ENCODE data around the gene WNT8A. TPM values are rescaled to one million over a fixed set of nuclear protein-coding genes. Genes with fewer than 3 reads are reported as not detected.
"Not testable (repeated sequence)": the region's sequence is repeated elsewhere in the genome, so short reads cannot be mapped to it uniquely, and the experiment has no call there.

The WNT8A gene
- total and polyA plus RNA-seq, 9 donors, result 0.08 to 0.36 TPM; not detected in 7

DNA sequence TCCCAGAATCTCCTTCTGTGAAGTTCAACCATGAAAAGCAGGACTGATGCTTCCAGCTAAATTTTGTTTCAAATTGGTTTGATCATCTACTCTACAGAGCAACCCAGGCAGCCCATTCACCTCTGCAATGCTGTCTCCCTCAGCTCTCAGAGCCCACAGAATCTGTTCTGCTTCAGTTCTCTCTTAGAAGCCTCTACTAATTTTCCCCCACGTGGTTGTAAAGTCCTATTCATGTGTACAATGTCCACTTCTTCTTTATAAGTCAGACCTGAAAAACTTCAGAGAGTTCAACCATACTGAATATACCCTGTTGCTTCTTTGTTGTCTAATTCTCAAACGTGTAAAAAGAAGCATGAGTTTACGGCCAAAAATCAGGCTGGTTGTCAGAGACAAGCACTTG lies 29.6 kb upstream of the WNT8A start:
- no peak for DNase-seq
- no peaks in the 10 kb centered on the region for H3K9me3 ChIP-seq (replicated peaks; ENCODE audit: control insufficient read depth, low read depth, low read length)
- peaks cover 2% of the 10 kb centered on the region for H3K27me3 ChIP-seq (ENCODE audit: control insufficient read depth, insufficient read depth, low read length)
- H3K27ac ChIP-seq (ENCODE audit: low read length), result no peak overlapping the region
- no peak overlapping the region for H3K4me3 ChIP-seq (ENCODE audit: low read length)
- no peaks in the 10 kb centered on the region for H3K36me3 ChIP-seq (ENCODE audit: control insufficient read depth, insufficient read depth, low read length)
- H3K4me1 ChIP-seq (ENCODE audit: control insufficient read depth, insufficient read depth, low read length), result no peaks in the 10 kb centered on the region
- no CpG with 5 or more reads among the region's 3 CpGs for WGBS (ENCODE audit: insufficient coverage)

DNA sequence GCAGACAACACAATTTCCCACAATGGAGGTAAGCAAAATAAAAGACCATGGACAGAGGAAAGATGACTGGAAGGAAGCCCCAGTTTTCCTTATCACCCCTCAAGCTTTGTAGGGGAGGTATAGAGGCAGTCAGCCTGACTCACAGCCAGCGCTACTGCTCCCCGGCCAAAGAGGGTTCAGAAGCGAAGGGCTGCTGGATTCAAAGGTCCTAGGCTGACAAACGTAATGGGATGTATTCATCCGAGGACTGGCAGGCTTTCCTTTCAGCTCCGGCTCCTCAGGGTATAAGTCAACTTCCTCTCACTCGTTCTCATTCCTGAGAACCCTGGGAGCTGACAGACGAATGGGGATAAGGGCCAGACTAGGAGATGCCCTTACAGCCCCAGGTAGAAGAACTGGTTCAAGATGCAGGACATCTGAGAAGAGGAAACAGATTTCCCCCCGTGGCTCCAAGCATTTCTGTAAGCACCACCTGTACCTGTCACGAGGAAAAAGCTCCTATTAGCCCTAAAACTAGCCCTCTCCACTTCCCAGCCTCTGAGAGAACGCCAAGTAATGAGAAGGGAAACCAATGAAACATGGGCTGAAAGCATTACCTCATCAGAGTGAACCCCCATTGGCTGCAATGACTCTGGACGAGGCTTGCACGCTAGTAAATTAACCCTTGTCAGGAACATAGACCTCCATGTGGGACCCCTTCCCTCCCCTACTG lies 28.8 kb upstream of the WNT8A start:
- H3K4me1 ChIP-seq (ENCODE audit: control insufficient read depth, insufficient read depth, low read length), result no peaks in the 10 kb centered on the region
- H3K4me3 ChIP-seq (ENCODE audit: low read length), result no peak overlapping the region
- H3K9me3 ChIP-seq (replicated peaks; ENCODE audit: control insufficient read depth, low read depth, low read length), result no peaks in the 10 kb centered on the region
- H3K36me3 ChIP-seq (ENCODE audit: control insufficient read depth, insufficient read depth, low read length), result no peaks in the 10 kb centered on the region
- H3K27me3 ChIP-seq (ENCODE audit: control insufficient read depth, insufficient read depth, low read length), result peaks cover 2% of the 10 kb centered on the region
- no peak for DNase-seq
- WGBS (ENCODE audit: insufficient coverage), result 48% methylated on average over 5 of the region's 13 CpGs
- no peak overlapping the region for H3K27ac ChIP-seq (ENCODE audit: low read length)

DNA sequence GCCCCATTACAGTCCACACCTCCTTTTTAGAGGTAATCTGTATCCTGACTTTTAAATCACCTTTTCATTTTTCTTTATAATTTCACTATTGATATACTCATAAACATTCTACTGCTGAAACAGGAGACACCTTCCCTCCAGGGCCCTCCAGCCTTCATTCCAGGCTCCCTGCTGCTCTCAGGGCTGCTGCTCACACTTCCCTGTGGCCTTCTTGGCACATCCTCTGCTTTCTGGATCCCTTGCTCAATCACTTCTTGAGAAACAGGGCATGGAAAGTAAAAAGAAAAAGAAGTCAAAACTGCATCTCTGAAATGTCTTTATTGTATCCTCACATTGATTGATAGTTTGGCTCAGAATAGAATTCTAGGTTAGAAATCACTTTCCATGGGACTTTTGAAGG lies 19.3 kb upstream of the WNT8A start:
- Histone ChIP-seq H3K4me1 (ENCODE audit: control insufficient read depth, insufficient read depth, low read length) (no peaks in the 10 kb centered on the region), H3K27me3 (ENCODE audit: control insufficient read depth, insufficient read depth, low read length) (no peaks in the 10 kb centered on the region), H3K9me3 (replicated peaks; ENCODE audit: control insufficient read depth, low read depth, low read length) (no peaks in the 10 kb centered on the region), H3K27ac (ENCODE audit: low read length) (no peak overlapping the region), H3K36me3 (ENCODE audit: control insufficient read depth, insufficient read depth, low read length) (no peaks in the 10 kb centered on the region), H3K4me3 (ENCODE audit: low read length) (no peak overlapping the region)
- DNase-seq, result no peak

DNA sequence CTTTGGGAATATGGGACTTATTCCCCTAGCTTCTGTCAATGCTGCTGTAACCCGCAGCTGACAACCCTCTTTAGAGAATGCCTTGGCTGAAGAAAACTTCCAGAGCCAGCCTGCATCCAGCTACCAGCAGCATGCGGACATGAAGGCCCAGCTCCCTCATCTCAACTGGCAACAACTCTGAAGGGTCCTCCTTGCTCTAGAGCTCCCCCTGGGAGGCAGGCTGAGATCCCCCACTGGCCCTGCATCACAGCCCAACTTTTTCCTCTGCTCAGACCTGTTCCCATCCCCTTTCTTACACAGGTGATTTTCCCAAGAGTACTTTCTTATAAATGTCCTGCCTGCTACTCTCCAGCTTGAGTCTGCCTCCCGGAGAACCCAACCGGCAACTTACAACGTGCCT lies 18.7 kb upstream of the WNT8A start:
- 44% methylated on average over 1 of the region's 5 CpGs for WGBS (ENCODE audit: insufficient coverage)

DNA sequence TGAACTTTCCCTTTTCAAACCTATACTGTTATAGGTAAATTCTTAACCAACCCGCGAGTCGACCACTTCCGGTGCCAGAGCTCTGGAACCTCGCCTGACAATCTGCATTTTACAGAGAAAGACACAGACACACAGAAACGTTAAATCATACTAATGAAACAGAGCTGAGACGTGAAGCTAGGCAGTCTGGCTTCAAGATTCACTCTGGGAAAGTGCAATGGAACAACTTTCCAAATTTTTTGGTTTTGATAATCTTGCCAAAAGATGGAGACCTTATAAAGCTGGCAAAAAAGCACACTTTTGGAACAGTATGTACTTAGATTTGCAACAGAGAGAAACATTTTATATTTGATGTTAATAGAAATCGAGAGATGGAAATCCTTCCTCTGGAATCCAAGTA lies 15.9 kb upstream of the WNT8A start:
- no peaks in the 10 kb centered on the region for H3K4me1 ChIP-seq (ENCODE audit: control insufficient read depth, insufficient read depth, low read length)
- no peak for DNase-seq
- no peak overlapping the region for H3K4me3 ChIP-seq (ENCODE audit: low read length)
- no peak overlapping the region for H3K27ac ChIP-seq (ENCODE audit: low read length)
- no peaks in the 10 kb centered on the region for H3K9me3 ChIP-seq (replicated peaks; ENCODE audit: control insufficient read depth, low read depth, low read length)
- no peaks in the 10 kb centered on the region for H3K27me3 ChIP-seq (ENCODE audit: control insufficient read depth, insufficient read depth, low read length)
- H3K36me3 ChIP-seq (ENCODE audit: control insufficient read depth, insufficient read depth, low read length), result no peaks in the 10 kb centered on the region
- 94% methylated on average over 6 of the region's 8 CpGs for WGBS (ENCODE audit: insufficient coverage)

More for the DNA sequence above, 18.7 kb upstream of the WNT8A start:
- H3K4me1 ChIP-seq (ENCODE audit: control insufficient read depth, insufficient read depth, low read length), result no peaks in the 10 kb centered on the region
- no peak overlapping the region for H3K4me3 ChIP-seq (ENCODE audit: low read length)
- no peaks in the 10 kb centered on the region for H3K36me3 ChIP-seq (ENCODE audit: control insufficient read depth, insufficient read depth, low read length)
- no peaks in the 10 kb centered on the region for H3K27me3 ChIP-seq (ENCODE audit: control insufficient read depth, insufficient read depth, low read length)
- no peaks in the 10 kb centered on the region for H3K9me3 ChIP-seq (replicated peaks; ENCODE audit: control insufficient read depth, low read depth, low read length)
- no peak overlapping the region for H3K27ac ChIP-seq (ENCODE audit: low read length)
- DNase-seq, result no peak

DNA sequence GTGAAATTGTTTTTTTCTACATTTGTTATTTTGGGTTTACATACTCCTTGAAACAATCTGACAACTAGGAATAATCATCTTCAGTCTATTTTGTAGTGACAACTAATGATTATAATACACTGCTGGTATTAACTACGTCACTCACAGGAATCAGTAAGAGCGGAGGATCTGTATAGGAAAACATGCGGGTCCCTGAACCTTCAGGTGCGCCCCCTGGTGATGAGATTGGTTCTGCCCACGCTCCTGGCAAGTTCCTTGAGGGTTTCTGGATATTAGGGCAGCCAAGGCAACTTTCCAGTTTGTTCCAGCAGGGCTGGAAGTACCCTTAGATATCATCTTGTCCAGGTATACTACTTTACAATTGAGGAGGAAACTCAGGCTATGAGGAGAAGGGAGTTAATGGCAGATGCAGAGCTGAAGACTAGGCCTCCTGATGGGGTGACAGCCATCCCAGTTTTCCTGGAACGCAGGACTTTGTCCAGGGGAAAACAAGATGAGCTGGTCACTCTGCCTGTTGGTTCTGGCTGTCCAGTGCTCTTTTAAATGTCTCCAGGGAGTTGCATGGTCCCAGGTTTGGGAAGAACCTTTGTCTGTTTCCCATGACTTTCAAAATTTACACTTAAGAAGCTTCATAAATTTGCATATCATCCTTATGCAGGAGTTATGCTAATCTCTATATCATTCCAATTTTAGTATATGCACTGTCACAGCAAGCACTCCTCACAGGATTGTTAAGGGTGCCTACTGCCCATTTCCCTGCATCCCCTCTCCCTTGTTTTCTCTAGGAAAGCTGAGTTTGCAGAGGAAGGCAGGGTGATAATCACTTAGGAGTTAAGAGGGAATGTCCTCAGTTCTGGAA lies 14.9 kb upstream of the WNT8A start:
- Histone ChIP-seq H3K9me3 (replicated peaks; ENCODE audit: control insufficient read depth, low read depth, low read length) (no peaks in the 10 kb centered on the region), H3K27ac (ENCODE audit: low read length) (no peak overlapping the region), H3K27me3 (ENCODE audit: control insufficient read depth, insufficient read depth, low read length) (no peaks in the 10 kb centered on the region), H3K4me1 (ENCODE audit: control insufficient read depth, insufficient read depth, low read length) (no peaks in the 10 kb centered on the region), H3K4me3 (ENCODE audit: low read length) (no peak overlapping the region), H3K36me3 (ENCODE audit: control insufficient read depth, insufficient read depth, low read length) (no peaks in the 10 kb centered on the region)
- peak; percentile 38 for DNase-seq
- 67% methylated on average over 1 of the region's 6 CpGs for WGBS (ENCODE audit: insufficient coverage)

DNA sequence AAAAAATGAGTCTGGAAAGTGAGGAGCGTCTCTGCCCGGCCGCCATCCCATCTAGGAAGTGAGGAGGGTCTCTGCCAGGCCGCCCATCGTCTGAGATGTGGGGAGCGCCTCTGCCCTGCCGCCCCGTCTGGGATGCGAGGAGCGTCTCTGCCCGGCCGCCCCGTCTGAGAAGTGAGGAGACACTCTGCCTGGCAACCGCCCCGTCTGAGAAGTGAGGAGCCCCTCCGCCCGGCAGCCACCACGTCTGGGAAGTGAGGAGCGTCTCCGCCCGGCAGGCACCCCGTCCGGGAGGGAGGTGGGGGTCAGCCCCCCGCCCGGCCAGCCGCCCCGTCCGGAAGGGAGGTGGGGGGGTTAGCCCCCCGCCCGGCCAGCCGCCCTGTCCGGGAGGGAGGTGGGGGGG lies 13.8 kb upstream of the WNT8A start:
- 80% methylated on average over 2 of the region's 32 CpGs for WGBS (ENCODE audit: insufficient coverage)
- not testable (repeated sequence) for H3K9me3 ChIP-seq (replicated peaks; ENCODE audit: control insufficient read depth, low read depth, low read length); H3K27ac ChIP-seq (ENCODE audit: low read length); H3K4me3 ChIP-seq (ENCODE audit: low read length); H3K27me3 ChIP-seq (ENCODE audit: control insufficient read depth, insufficient read depth, low read length); DNase-seq; H3K4me1 ChIP-seq (ENCODE audit: control insufficient read depth, insufficient read depth, low read length); H3K36me3 ChIP-seq (ENCODE audit: control insufficient read depth, insufficient read depth, low read length)

DNA sequence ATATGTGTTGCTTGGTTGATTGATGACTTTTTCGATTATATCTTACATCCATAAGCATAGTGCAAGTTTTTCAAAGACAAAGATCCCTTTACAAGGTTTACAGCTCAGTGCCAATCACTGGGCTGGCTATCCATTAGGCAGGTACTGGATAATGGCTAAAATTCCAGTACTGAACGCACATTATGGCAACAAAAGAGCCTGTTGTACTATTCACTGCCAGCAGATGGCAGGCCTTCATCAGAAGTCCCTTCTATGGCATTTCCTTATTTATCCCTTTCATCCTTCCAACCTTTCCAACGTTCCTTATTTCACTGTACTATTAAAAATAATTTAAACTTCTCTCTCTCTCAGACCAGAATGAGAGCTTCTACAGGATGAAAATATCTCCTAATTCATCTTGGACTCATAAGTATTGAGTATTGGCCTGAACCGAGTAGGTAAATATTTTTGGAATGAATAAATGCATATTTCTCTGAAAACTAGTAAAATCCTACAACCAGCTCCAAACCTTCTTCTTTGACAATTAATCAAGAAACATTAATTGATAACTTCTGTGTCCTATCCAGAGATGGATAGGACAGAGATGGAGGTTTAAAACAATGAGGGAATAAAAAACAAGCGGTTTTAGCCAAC lies 6.7 kb upstream of the WNT8A start:
- Histone ChIP-seq H3K27me3 (ENCODE audit: control insufficient read depth, insufficient read depth, low read length) (no peaks in the 10 kb centered on the region), H3K36me3 (ENCODE audit: control insufficient read depth, insufficient read depth, low read length) (no peaks in the 10 kb centered on the region), H3K27ac (ENCODE audit: low read length) (no peak overlapping the region), H3K9me3 (replicated peaks; ENCODE audit: control insufficient read depth, low read depth, low read length) (no peaks in the 10 kb centered on the region), H3K4me3 (ENCODE audit: low read length) (no peak overlapping the region), H3K4me1 (ENCODE audit: control insufficient read depth, insufficient read depth, low read length) (peaks cover 11% of the 10 kb centered on the region)
- WGBS (ENCODE audit: insufficient coverage), result 10% methylated on average over 1 of the region's 5 CpGs
- DNase-seq, result peak; percentile 79

DNA sequence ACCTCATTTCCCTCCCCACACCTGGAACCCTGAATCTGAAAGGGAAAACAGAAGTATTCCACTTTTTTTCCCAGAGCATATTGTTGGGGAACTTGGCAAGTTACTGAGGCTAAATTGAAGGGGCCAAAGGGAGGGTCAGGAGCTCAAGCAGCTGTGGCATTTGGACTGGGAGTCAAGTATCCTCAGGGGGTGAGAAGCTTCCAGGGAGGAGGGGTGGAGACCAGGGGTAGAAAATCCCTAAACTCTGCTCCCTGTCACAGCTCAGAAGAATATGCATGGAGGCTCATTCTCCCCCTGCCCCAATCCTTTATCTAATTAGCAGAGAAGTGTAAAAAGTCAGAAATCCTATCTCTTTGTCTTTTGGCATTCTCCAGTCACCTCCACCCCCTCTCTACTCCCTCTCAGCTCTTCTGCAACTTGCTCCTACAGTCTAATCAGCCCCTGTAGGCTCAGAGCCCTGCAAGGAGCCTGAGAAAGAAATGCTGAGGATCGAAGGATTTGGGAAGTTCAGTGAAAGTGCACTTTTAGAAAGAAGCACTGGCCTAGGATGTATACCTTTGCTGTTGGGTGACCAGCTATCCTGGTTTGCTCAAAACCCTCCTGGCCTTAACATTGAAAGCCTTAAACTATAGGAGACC lies 5.7 kb upstream of the WNT8A start:
- no CpG with 5 or more reads among the region's 1 CpG for WGBS (ENCODE audit: insufficient coverage)
- DNase-seq, result peak; percentile 16
- Histone ChIP-seq H3K9me3 (replicated peaks; ENCODE audit: control insufficient read depth, low read depth, low read length) (no peaks in the 10 kb centered on the region), H3K27ac (ENCODE audit: low read length) (no peak overlapping the region), H3K4me3 (ENCODE audit: low read length) (no peak overlapping the region), H3K4me1 (ENCODE audit: control insufficient read depth, insufficient read depth, low read length) (peaks cover 11% of the 10 kb centered on the region), H3K27me3 (ENCODE audit: control insufficient read depth, insufficient read depth, low read length) (no peaks in the 10 kb centered on the region), H3K36me3 (ENCODE audit: control insufficient read depth, insufficient read depth, low read length) (no peaks in the 10 kb centered on the region)

DNA sequence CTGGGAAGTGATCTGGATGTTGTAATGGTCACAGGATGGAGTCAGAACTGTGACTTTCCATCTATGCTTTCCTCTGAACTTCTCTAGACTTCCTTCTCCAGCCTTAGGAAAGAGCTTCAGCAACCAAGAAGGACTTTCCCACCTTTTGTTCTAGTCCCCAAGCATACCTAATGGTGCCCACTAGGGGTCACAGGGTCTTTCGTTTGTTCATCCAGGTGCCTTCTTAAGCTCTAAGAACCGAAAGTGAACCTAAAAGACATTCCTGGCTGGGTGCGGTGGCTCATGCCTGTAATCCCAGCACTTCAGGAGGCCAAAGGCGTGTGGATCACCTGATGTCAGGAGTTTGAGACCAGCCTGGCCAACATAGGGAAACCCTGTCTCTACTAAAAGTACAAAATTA lies 1.8 kb upstream of the WNT8A start:
- WGBS (ENCODE audit: insufficient coverage), result 67% methylated on average over 3 of the region's 4 CpGs
- Histone ChIP-seq H3K27me3 (ENCODE audit: control insufficient read depth, insufficient read depth, low read length) (no peaks in the 10 kb centered on the region), H3K4me1 (ENCODE audit: control insufficient read depth, insufficient read depth, low read length) (peaks cover 11% of the 10 kb centered on the region), H3K36me3 (ENCODE audit: control insufficient read depth, insufficient read depth, low read length) (no peaks in the 10 kb centered on the region), H3K27ac (ENCODE audit: low read length) (no peak overlapping the region), H3K9me3 (replicated peaks; ENCODE audit: control insufficient read depth, low read depth, low read length) (no peaks in the 10 kb centered on the region), H3K4me3 (ENCODE audit: low read length) (no peak overlapping the region)
- no peak for DNase-seq

Measured in muscle of leg (tissue), 11 donors.